H1 (cell line): ENCODE data around the gene DNMT3B. TPM values are rescaled to one million over a fixed set of nuclear protein-coding genes. Genes with fewer than 3 reads are reported as not detected.
A peak's percentile ranks its signal among the peaks of the same experiment; 100 is the strongest.

Experiments
- CTCF ChIA-PET: fragments of 300-600 bp; sonication (Branson Sonifier 250); formaldehyde crosslinking; loops from one replicate; lab custom pipeline; 2021; ENCODE audit not compliant: partially characterized antibody; lab: Charles Lee
- POLR2A ChIA-PET: fragments of 300-600 bp; sonication (Branson Sonifier 250); formaldehyde crosslinking; loops from one replicate; lab custom pipeline; 2021; ENCODE audit warnings: inconsistent platforms; ENCODE audit not compliant: partially characterized antibody; lab: Charles Lee
- DNase-seq, 2 experiments: peaks; one replicate each; pipeline versions ENCODE4 v3.0.0 to v3.0.0-alpha.2; 2010 to 2022; ENCODE audit warnings: low spot score in 2 of 2, low read depth in 1 of 2, mixed read lengths in 1 of 2
- FAIRE-seq: peaks from 2 replicates; lab custom pipeline; 2011; peaks lifted over from hg19 to GRCh38; lab: Jason Lieb, UNC
- H2AFZ ChIP-seq: 2 replicates; pipeline ENCODE4 v1.8.1; 2012; ENCODE audit warnings: low read length, inconsistent platforms
- H2AK5ac ChIP-seq: 2 replicates; pipeline ENCODE4 v1.6.1; 2013; ENCODE audit warnings: low read depth, low read length
- H2BK120ac ChIP-seq: replicated peaks from 2 replicates; pipeline ENCODE3; 2013; ENCODE audit warnings: low read depth, low read length, inconsistent platforms
- H2BK12ac ChIP-seq: 2 replicates; pipeline ENCODE4 v1.6.1; 2013; ENCODE audit warnings: low read depth, low read length
- H2BK15ac ChIP-seq: 2 replicates; pipeline ENCODE4 v1.6.1; 2013; ENCODE audit warnings: low read length
- H2BK20ac ChIP-seq: 2 replicates; pipeline ENCODE4 v1.6.1; 2013; ENCODE audit warnings: low read length
- H2BK5ac ChIP-seq: 2 replicates; pipeline ENCODE4 v1.6.1; 2013; ENCODE audit warnings: low read depth, low read length
- H3K14ac ChIP-seq: 2 replicates; pipeline ENCODE4 v1.6.1; 2013; ENCODE audit warnings: inconsistent platforms; ENCODE audit not compliant: insufficient read length
- H3K18ac ChIP-seq: 2 replicates; pipeline ENCODE4 v1.6.1; 2013; ENCODE audit warnings: low read length; ENCODE audit errors: extremely low read depth
- H3K23ac ChIP-seq: 2 replicates; pipeline ENCODE4 v1.6.1; 2013; ENCODE audit warnings: inconsistent platforms; ENCODE audit not compliant: insufficient read length
- H3K23me2 ChIP-seq: 2 replicates; pipeline ENCODE4 v1.6.1; 2013; ENCODE audit warnings: low read depth, low read length
- H3K27ac ChIP-seq: 2 replicates; pipeline ENCODE4 v1.6.1; 2011; ENCODE audit warnings: low read depth, low read length, inconsistent platforms
- H3K27me3 ChIP-seq, 4 experiments: replicated peaks in 1 of 4; 1 replicate in 1 of 4; 2 replicates in 3 of 4; pipeline versions ENCODE4 v1.6.1 to v1.8.1; 2011 to 2013; ENCODE audit warnings: low read length in 3 of 4, mild to moderate bottlenecking in 3 of 4, inconsistent platforms in 2 of 4, mixed read lengths in 2 of 4, moderate library complexity in 1 of 4; ENCODE audit not compliant: control insufficient read depth in 3 of 4, insufficient read depth in 3 of 4; ENCODE audit errors: extremely low read depth in 1 of 4
- H3K36me3 ChIP-seq, 4 experiments: 2 replicates each; pipeline versions ENCODE4 v1.6.1 to v1.8.1; 2011 to 2013; ENCODE audit warnings: mild to moderate bottlenecking in 4 of 4, low read length in 3 of 4, moderate library complexity in 2 of 4, control low read depth in 1 of 4, inconsistent platforms in 1 of 4; ENCODE audit not compliant: insufficient read depth in 4 of 4, control insufficient read depth in 2 of 4
- H3K4ac ChIP-seq: replicated peaks from 2 replicates; pipeline ENCODE3; 2013; ENCODE audit warnings: low read length, low read depth, mixed read lengths, inconsistent platforms; ENCODE audit not compliant: insufficient read length
- H3K4me1 ChIP-seq, 4 experiments: replicated peaks in 1 of 4; 1 replicate in 1 of 4; 2 replicates in 3 of 4; pipeline versions ENCODE4 v1.6.1 to v1.8.1; 2011 to 2013; ENCODE audit warnings: low read length in 3 of 4, inconsistent platforms in 2 of 4, mixed read lengths in 1 of 4; ENCODE audit not compliant: insufficient read depth in 4 of 4, control insufficient read depth in 3 of 4
- H3K4me2 ChIP-seq, 2 experiments: 2 replicates each; pipeline versions ENCODE4 v1.6.1 to v1.8.1; 2011 to 2013; ENCODE audit warnings: low read depth in 2 of 2, low read length in 2 of 2, control low read depth in 1 of 2, inconsistent platforms in 1 of 2, mild to moderate bottlenecking in 1 of 2; ENCODE audit not compliant: insufficient read depth in 1 of 2
- H3K4me3 ChIP-seq, 4 experiments: fragments of 200-600, 300-600 bp in 1 of 4; sonication (generic), shearing (Covaris generic), sonication (Bioruptor Twin) in 1 of 4; 2 replicates each; pipeline versions ENCODE4 v1.5.1 to v1.8.1; 2011 to 2016; ENCODE audit warnings: low read length in 4 of 4, low read depth in 3 of 4, control low read depth in 2 of 4, inconsistent platforms in 2 of 4, mild to moderate bottlenecking in 2 of 4, mixed read lengths in 1 of 4, moderate library complexity in 1 of 4; ENCODE audit not compliant: insufficient read depth in 2 of 4; ENCODE audit errors: extremely low read depth in 1 of 4
- H3K56ac ChIP-seq: replicated peaks from 2 replicates; pipeline ENCODE3; 2013; ENCODE audit warnings: low read depth, mild to moderate bottlenecking, mixed read lengths, low read length, inconsistent platforms; ENCODE audit not compliant: insufficient read length
- H3K79me1 ChIP-seq: 2 replicates; pipeline ENCODE4 v1.6.1; 2013; ENCODE audit warnings: low read depth, low read length, control low read depth
- H3K79me2 ChIP-seq, 2 experiments: 2 replicates each; pipeline versions ENCODE4 v1.6.1 to v1.8.1; 2012 to 2013; ENCODE audit warnings: low read length in 2 of 2, mild to moderate bottlenecking in 2 of 2, inconsistent platforms in 1 of 2; ENCODE audit not compliant: insufficient read depth in 2 of 2, control insufficient read depth in 1 of 2
- H3K9ac ChIP-seq, 4 experiments: replicated peaks in 1 of 4; 1 replicate in 1 of 4; 2 replicates in 3 of 4; pipeline versions ENCODE4 v1.6.1 to v1.8.1; 2011 to 2013; ENCODE audit warnings: low read depth in 3 of 4, low read length in 3 of 4, control low read depth in 2 of 4, mild to moderate bottlenecking in 2 of 4, moderate library complexity in 2 of 4, inconsistent platforms in 1 of 4; ENCODE audit errors: extremely low read depth in 1 of 4
- H3K9me3 ChIP-seq, 2 experiments: 2 replicates each; pipeline versions ENCODE4 v1.6.1 to v1.8.1; 2012 to 2013; ENCODE audit warnings: mild to moderate bottlenecking in 2 of 2, moderate library complexity in 2 of 2, control low read depth in 1 of 2, inconsistent platforms in 1 of 2, low read depth in 1 of 2, low read length in 1 of 2, mixed read lengths in 1 of 2; ENCODE audit not compliant: insufficient read depth in 2 of 2
- H4K20me1 ChIP-seq, 2 experiments: replicated peaks in 1 of 2; 2 replicates each; pipeline versions ENCODE3 to v1.8.1; 2011 to 2013; ENCODE audit warnings: inconsistent platforms in 2 of 2, low read length in 2 of 2, mild to moderate bottlenecking in 1 of 2; ENCODE audit not compliant: insufficient read depth in 2 of 2, control insufficient read depth in 1 of 2
- H4K5ac ChIP-seq: 2 replicates; pipeline ENCODE4 v1.6.1; 2013; ENCODE audit warnings: low read length, low read depth, mixed read lengths, inconsistent platforms; ENCODE audit not compliant: insufficient read length
- H4K8ac ChIP-seq: 2 replicates; pipeline ENCODE4 v1.8.0; 2013; ENCODE audit warnings: mild to moderate bottlenecking, moderate library complexity, low read length, inconsistent platforms; ENCODE audit not compliant: insufficient read depth; ENCODE audit errors: extremely low read depth
- H4K91ac ChIP-seq: replicated peaks from 2 replicates; pipeline ENCODE3; 2013; ENCODE audit warnings: low read length, mixed read lengths, inconsistent platforms; ENCODE audit not compliant: insufficient read length
- NRF1 ChIP-seq: IDR thresholded peaks from 2 replicates; pipeline ENCODE4 v1.6.1; 2011; ENCODE audit warnings: mild to moderate bottlenecking, low read depth, low read length, improper control_type of control experiment
- POLR2AphosphoS5 ChIP-seq: IDR thresholded peaks from 2 replicates; pipeline ENCODE4 v1.6.1; 2011; ENCODE audit warnings: low read depth, low read length
- WGBS, 2 experiments: shearing (Covaris generic) in 1 of 2; methylation state at CpG; one replicate each; pipeline versions ENCODE4 v1.1.6 to v1.1.7; 2013 to 2015; ENCODE audit warnings: low lambda C conversion rate in 2 of 2, mixed read lengths in 2 of 2, inconsistent platforms in 1 of 2, low coverage in 1 of 2, missing lambda C conversion rate in 1 of 2; ENCODE audit not compliant: insufficient replicate concordance in 2 of 2, insufficient coverage in 1 of 2, insufficient read length in 1 of 2; ENCODE audit errors: extremely low coverage in 1 of 2, missing lambda C conversion rate in 1 of 2; 5-methylcytosine and 5-hydroxymethylcytosine counted together
- polyA plus RNA-seq, 7 experiments: library from polyadenylated mRNA; depleted of rRNA in 3 of 7; stranded (reverse) in 5 of 7; unstranded in 2 of 7; fragments of >200 nt in 5 of 7; fragments of 200-250 nt in 2 of 7; gene quantifications; 1 replicate in 5 of 7; 2 replicates in 1 of 7; 4 replicates in 1 of 7; pipeline versions ENCODE4 v1.2.1 to v1.2.3, GENCODE V29; 2011 to 2013; ENCODE audit warnings: missing spikeins in 2 of 7, mixed read lengths in 2 of 7
- total RNA-seq: library from RNA; stranded (reverse); fragmentation: NEBNext Ultra II Directional; extraction: Animal tissue kit (Norgen Biotek cat#: 25700); gene quantifications from 2 replicates; pipeline ENCODE4 v1.2.1, GENCODE V29; 2021

The DNMT3B gene
- total and polyA plus RNA-seq, 2 of the 8 experiments (the other 6 are each of a cell fraction or from before 2014, with no cell fraction given), result 433 to 1,016 TPM

GRCh38 chr20:32796383-32796948 is 34.3 kb downstream of the DNMT3B start:
- no peak overlapping the region for H2BK15ac ChIP-seq
- H3K27me3 ChIP-seq, result no peaks in the 10 kb centered on the region
- WGBS, 2 experiments, result 94% methylated on average over 3 of the region's 3 CpGs; no CpG with 5 or more reads in 1 of the 2 experiments
- H3K4me2 ChIP-seq, result no peak overlapping the region
- no peak overlapping the region for H2AFZ ChIP-seq
- H3K36me3 ChIP-seq, result peaks cover 82 to 100% (median 95%) of the 10 kb centered on the region in 4 experiments
- CTCF ChIA-PET, result interaction anchor here (2.0 to 6.4 kb wide), 3 partner anchors 12 to 123 kb away, joined by 4 to 28 read pairs (median 10); partner anchors contain the start of gene C20orf203
- no peak overlapping the region for H2BK5ac ChIP-seq
- no peak overlapping the region for H4K5ac ChIP-seq
- no peaks in the 10 kb centered on the region for H3K23me2 ChIP-seq
- H3K4me1 ChIP-seq, result peaks cover 0 to 6% (median 3%) of the 10 kb centered on the region in 4 experiments; a peak in 4 of 7 replicates
- H2BK12ac ChIP-seq, result no peak overlapping the region
- peaks cover 0 to 53% of the 10 kb centered on the region in 2 experiments; a peak in 2 of 4 replicates for H3K79me2 ChIP-seq
- peaks cover 35 to 44% of the 10 kb centered on the region in 2 experiments for H4K20me1 ChIP-seq
- H2BK120ac ChIP-seq, result no peak overlapping the region
- no peak overlapping the region for H2AK5ac ChIP-seq
- H4K8ac ChIP-seq, result no peak overlapping the region
- H3K4ac ChIP-seq, result no peak overlapping the region
- no peak for TF ChIP-seq NRF1
- TF ChIP-seq POLR2AphosphoS5, result peak; percentile 46; the same call in 1 of the 2 replicates
- FAIRE-seq (no peak), DNase-seq (no peak)
- H3K9me3 ChIP-seq, result no peaks in the 10 kb centered on the region
- no peak overlapping the region for H2BK20ac ChIP-seq
- H3K79me1 ChIP-seq, result peaks cover 12% of the 10 kb centered on the region; the same call in 1 of the 2 replicates
- H3K14ac ChIP-seq, result no peak overlapping the region
- no peak overlapping the region for H3K27ac ChIP-seq
- POLR2A ChIA-PET, result interaction anchor here (1.1 to 9.9 kb wide), 6 partner anchors 11 to 84 kb away, joined by 3 to 112 read pairs (median 6); no protein-coding TSS in a partner anchor
- no peak overlapping the region for H3K23ac ChIP-seq
- no peak overlapping the region for H3K9ac ChIP-seq
- no peak overlapping the region for H4K91ac ChIP-seq
- no peak overlapping the region for H3K4me3 ChIP-seq
- H3K18ac ChIP-seq, result no peak overlapping the region
- H3K56ac ChIP-seq, result no peak overlapping the region
